ENCODE measurements around the gene ZNF451.
A peak's percentile ranks its signal among the peaks of the same experiment; 100 is the strongest.

The ZNF451 gene

DNA sequence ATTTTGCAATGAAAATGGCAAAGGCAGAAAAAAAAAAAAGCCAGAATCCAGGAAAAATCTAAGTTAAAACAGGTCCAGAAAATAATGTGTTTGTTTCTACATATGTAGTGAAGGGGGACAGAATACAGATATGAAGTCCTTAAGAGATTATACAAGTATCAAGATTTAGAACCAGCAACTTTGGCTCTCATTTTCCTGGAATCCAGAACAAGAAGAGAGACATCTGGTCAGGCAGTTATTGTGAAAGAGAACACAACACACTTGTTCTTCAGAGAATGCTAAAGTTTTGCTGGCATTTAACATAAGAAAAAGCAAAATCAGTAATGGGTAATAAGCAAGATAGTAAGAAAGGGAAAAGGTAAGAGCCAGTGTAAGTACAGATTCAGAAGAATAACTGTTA is 103.2 kb downstream of the ZNF451 start:
- no peak for DNase-seq (ENCODE audit: low read depth)
- no peak overlapping the region for H3K4me3 ChIP-seq (ENCODE audit: low read depth, low read length)
- no peak for TF ChIP-seq MAX (IDR thresholded peaks at IDR 0.05; ENCODE audit: low read depth, low read length)
- no peak for TF ChIP-seq POLR2A (IDR thresholded peaks at IDR 0.05; ENCODE audit: extremely low read depth, insufficient read length)
- TF ChIP-seq, protein P1, sequence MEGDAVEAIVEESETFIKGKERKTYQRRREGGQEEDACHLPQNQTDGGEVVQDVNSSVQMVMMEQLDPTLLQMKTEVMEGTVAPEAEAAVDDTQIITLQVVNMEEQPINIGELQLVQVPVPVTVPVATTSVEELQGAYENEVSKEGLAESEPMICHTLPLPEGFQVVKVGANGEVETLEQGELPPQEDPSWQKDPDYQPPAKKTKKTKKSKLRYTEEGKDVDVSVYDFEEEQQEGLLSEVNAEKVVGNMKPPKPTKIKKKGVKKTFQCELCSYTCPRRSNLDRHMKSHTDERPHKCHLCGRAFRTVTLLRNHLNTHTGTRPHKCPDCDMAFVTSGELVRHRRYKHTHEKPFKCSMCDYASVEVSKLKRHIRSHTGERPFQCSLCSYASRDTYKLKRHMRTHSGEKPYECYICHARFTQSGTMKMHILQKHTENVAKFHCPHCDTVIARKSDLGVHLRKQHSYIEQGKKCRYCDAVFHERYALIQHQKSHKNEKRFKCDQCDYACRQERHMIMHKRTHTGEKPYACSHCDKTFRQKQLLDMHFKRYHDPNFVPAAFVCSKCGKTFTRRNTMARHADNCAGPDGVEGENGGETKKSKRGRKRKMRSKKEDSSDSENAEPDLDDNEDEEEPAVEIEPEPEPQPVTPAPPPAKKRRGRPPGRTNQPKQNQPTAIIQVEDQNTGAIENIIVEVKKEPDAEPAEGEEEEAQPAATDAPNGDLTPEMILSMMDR (IDR thresholded peaks at IDR 0.05; ENCODE audit: low read depth, low read length), result no peak
- no peak for TF ChIP-seq MYC (IDR thresholded peaks at IDR 0.05; ENCODE audit: low read depth, low read length)

GRCh38 chr6:57195457-57195856 is 105.5 kb downstream of the ZNF451 start:
- DNase-seq (ENCODE audit: low read depth), result no peak
- H3K4me3 ChIP-seq (ENCODE audit: low read depth, low read length), result no peak overlapping the region

DNA sequence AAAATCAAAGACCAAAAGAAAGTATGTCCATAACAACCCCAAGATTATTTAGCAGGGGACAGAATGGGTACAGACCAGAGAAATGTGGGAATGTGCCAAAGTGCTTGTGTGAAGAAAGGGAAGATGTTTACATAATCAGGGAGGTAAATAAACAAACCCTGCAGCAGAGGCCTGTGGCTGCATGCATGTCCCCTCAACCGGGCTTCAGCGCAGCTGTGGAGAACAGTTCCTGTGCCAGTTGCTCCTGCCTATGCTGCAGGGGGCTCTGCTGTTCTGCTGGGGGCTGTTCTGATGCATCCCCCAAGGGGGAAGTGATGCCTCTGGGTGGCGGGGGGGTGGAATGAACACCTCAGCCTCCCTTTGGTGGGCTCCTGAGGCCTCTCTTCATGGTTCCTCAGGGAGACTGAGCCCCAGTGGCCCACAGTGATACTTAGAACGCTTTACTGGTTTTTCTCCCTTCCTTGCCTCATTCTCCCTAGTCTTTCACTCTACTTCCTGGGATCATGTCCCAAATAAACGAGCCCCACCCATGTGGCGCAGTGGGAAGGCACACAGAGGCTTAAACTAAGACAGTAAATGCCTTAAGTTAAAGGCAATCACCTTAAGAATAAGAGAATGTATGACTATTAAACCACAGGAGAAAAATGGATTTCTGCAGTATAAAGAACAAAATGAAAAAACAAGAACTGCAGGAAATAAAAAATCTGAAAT is 109.1 kb downstream of the ZNF451 start:
- no peak for TF ChIP-seq MAX (IDR thresholded peaks at IDR 0.05; ENCODE audit: low read depth, low read length)
- TF ChIP-seq, protein P1 (IDR thresholded peaks at IDR 0.05; ENCODE audit: low read depth, low read length), result no peak
- H3K4me3 ChIP-seq (ENCODE audit: low read depth, low read length), result no peak overlapping the region
- no peak for DNase-seq (ENCODE audit: low read depth)

More at GRCh38 chr6:57195457-57195856, 105.5 kb downstream of the ZNF451 start:
- TF ChIP-seq MYC (IDR thresholded peaks at IDR 0.05; ENCODE audit: low read depth, low read length) (no peak), POLR2A (IDR thresholded peaks at IDR 0.05; ENCODE audit: extremely low read depth, insufficient read length) (no peak)

GRCh38 chr6:57201718-57202117 is 111.7 kb downstream of the ZNF451 start:
- DNase-seq (ENCODE audit: low read depth), result no peak
- H3K4me3 ChIP-seq (ENCODE audit: low read depth, low read length), result no peak overlapping the region
- TF ChIP-seq, protein P1 (IDR thresholded peaks at IDR 0.05; ENCODE audit: low read depth, low read length), result no peak
- no peak for TF ChIP-seq MYC (IDR thresholded peaks at IDR 0.05; ENCODE audit: low read depth, low read length)
- no peak for TF ChIP-seq MAX (IDR thresholded peaks at IDR 0.05; ENCODE audit: low read depth, low read length)
- TF ChIP-seq POLR2A (IDR thresholded peaks at IDR 0.05; ENCODE audit: extremely low read depth, insufficient read length), result no peak

DNA sequence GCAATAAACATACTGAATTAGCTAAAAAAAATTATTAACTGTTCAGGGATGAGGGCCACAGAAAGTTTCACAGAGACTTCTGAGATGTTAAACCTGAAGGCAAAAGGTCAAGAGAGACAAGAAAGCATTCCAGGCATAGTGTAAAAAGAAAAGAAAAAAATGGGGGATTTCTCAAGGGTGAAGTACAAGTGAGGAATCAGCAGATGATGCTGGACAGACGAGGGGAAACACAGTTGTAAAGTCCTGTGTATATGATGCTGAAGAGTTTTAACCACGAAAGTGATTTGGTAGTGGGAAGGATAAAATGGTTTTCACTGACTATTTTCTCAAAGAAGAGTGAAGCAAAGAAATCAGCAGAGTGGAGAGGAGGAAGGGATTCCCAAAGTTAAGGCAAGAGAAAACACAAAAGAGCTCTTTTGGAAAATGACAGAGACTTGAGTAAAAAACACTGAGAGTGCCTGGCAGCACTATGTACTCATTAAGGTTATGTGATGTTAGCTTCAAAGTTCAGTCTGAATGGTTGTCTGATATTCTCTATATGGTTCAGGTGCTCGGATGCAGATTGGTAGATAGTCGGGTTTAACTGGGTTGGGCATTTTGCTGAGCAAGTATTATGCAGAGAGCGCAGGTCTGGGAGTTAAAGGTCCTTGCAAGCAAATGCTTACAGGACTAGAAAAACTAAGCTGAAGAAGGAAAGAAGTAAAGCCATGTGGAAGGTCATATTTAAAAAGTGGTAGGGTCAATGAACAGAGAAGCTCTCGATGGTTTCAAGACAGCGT is 115.8 kb downstream of the ZNF451 start:
- H3K4me3 ChIP-seq (ENCODE audit: low read depth, low read length), result no peak overlapping the region
- DNase-seq (ENCODE audit: low read depth), result no peak
- TF ChIP-seq MAX (IDR thresholded peaks at IDR 0.05; ENCODE audit: low read depth, low read length) (no peak), MYC (IDR thresholded peaks at IDR 0.05; ENCODE audit: low read depth, low read length) (no peak), POLR2A (IDR thresholded peaks at IDR 0.05; ENCODE audit: extremely low read depth, insufficient read length) (no peak)
- TF ChIP-seq, protein P1 (IDR thresholded peaks at IDR 0.05; ENCODE audit: low read depth, low read length), result no peak

GRCh38 chr6:57207141-57207540 is 117.2 kb downstream of the ZNF451 start:
- peak; percentile 16 for DNase-seq (ENCODE audit: low read depth)
- TF ChIP-seq, protein P1 (IDR thresholded peaks at IDR 0.05; ENCODE audit: low read depth, low read length), result no peak
- TF ChIP-seq MAX (IDR thresholded peaks at IDR 0.05; ENCODE audit: low read depth, low read length), result no peak
- no peak for TF ChIP-seq MYC (IDR thresholded peaks at IDR 0.05; ENCODE audit: low read depth, low read length)
- no peak for TF ChIP-seq POLR2A (IDR thresholded peaks at IDR 0.05; ENCODE audit: extremely low read depth, insufficient read length)
- no peak overlapping the region for H3K4me3 ChIP-seq (ENCODE audit: low read depth, low read length)

Measured in NB4 (cell line).